ENCODE results near the gene PTBP3. TPM values are rescaled to one million over a fixed set of nuclear protein-coding genes. Genes with fewer than 3 reads are reported as not detected.
A peak's percentile ranks its signal among the peaks of the same experiment; 100 is the strongest.

PTBP3 gene
- total and polyA plus RNA-seq, 2 of the 13 experiments (the other 11 are each of a cell fraction or from before 2014, with no cell fraction given) = 52.8 to 61.1 TPM

DNA sequence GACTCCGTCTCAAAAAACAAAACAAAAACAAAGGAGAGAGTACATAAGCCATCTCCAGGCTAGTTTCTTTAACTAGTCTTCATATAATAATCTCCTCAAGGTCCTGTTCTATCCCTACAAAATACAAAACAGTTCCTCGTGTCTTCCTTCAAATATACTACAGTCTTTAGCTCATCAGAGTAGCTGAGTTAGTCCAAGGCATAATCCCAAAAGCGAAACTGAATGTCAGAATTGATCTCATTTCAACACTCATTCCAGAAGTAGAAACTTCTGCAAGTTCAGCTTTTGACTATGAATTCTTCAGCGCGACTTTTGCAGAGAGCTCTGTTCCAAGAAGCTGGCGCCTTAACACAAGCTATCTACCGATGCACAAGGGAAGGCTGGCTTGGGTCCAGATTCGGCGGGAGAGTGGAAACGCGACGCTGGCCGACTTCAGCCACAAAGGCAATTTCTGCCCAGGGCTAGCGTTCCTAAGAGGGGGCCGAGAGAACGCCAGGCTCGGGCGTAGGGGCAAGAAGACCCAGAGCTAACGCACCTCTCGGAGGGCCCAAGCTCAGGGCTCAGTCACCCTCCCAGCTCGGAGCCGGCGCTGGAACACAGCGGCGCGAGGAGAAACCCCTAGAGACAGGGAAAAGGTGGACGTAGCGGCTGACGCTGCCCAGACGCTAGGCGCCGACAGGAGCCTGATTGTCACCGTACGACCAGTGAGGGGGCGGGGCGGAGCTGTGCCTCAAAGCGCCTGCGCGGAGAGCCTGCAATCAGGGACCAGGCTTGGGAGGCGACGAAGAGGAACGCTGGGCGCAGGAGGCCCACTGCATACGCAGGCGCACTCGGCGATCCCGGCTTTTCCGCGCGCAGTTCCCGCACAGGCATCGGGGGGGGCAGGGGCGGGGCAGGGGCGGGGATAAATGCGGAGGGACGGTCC, 46.0 kb upstream of the PTBP3 start (continued):
- peak; percentile 93 for TF ChIP-seq ZNF234 (CRISPR knock-in tag; conservative IDR thresholded peaks at IDR 0.05)
- TF ChIP-seq NR1H2 (CRISPR knock-in tag; IDR thresholded peaks at IDR 0.05; ENCODE audit: borderline replicate concordance, low read depth) = no peak
- TF ChIP-seq ZNF24 (IDR thresholded peaks at IDR 0.05) = no peak
- no peak; a peak in 1 of 4 replicates for TF ChIP-seq EP300 (IDR thresholded peaks at IDR 0.05; ENCODE audit: low read depth in 2 of 2, low read length in 2 of 2)
- TF ChIP-seq EP300 (CRISPR knock-in tag; IDR thresholded peaks at IDR 0.05; ENCODE audit: borderline replicate concordance) = no peak
- TF ChIP-seq, protein P1, sequence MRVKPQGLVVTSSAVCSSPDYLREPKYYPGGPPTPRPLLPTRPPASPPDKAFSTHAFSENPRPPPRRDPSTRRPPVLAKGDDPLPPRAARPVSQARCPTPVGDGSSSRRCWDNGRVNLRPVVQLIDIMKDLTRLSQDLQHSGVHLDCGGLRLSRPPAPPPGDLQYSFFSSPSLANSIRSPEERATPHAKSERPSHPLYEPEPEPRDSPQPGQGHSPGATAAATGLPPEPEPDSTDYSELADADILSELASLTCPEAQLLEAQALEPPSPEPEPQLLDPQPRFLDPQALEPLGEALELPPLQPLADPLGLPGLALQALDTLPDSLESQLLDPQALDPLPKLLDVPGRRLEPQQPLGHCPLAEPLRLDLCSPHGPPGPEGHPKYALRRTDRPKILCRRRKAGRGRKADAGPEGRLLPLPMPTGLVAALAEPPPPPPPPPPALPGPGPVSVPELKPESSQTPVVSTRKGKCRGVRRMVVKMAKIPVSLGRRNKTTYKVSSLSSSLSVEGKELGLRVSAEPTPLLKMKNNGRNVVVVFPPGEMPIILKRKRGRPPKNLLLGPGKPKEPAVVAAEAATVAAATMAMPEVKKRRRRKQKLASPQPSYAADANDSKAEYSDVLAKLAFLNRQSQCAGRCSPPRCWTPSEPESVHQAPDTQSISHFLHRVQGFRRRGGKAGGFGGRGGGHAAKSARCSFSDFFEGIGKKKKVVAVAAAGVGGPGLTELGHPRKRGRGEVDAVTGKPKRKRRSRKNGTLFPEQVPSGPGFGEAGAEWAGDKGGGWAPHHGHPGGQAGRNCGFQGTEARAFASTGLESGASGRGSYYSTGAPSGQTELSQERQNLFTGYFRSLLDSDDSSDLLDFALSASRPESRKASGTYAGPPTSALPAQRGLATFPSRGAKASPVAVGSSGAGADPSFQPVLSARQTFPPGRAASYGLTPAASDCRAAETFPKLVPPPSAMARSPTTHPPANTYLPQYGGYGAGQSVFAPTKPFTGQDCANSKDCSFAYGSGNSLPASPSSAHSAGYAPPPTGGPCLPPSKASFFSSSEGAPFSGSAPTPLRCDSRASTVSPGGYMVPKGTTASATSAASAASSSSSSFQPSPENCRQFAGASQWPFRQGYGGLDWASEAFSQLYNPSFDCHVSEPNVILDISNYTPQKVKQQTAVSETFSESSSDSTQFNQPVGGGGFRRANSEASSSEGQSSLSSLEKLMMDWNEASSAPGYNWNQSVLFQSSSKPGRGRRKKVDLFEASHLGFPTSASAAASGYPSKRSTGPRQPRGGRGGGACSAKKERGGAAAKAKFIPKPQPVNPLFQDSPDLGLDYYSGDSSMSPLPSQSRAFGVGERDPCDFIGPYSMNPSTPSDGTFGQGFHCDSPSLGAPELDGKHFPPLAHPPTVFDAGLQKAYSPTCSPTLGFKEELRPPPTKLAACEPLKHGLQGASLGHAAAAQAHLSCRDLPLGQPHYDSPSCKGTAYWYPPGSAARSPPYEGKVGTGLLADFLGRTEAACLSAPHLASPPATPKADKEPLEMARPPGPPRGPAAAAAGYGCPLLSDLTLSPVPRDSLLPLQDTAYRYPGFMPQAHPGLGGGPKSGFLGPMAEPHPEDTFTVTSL (CRISPR knock-in tag; IDR thresholded peaks at IDR 0.05; ENCODE audit: borderline replicate concordance) = peak; percentile 53; the same call in 1 of the 2 replicates
- TF ChIP-seq ERF (CRISPR knock-in tag; IDR thresholded peaks at IDR 0.05) = peak; percentile 63
- TF ChIP-seq THAP11 (CRISPR knock-in tag; IDR thresholded peaks at IDR 0.05) = no peak
- TF ChIP-seq SOX6 (IDR thresholded peaks at IDR 0.05) = no peak
- no peak for TF ChIP-seq SOX6 (CRISPR knock-in tag; IDR thresholded peaks at IDR 0.05)
- no peak for TF ChIP-seq ZNF446 (CRISPR knock-in tag; IDR thresholded peaks at IDR 0.05)
- no peak for TF ChIP-seq JARID2 (CRISPR knock-in tag; IDR thresholded peaks at IDR 0.05; ENCODE audit: insufficient replicate concordance)
- TF ChIP-seq HBP1 (CRISPR knock-in tag; IDR thresholded peaks at IDR 0.05; ENCODE audit: low read depth) = no peak; the same call in 1 of the 2 replicates
- peak; percentile 62; the same call in 1 of the 2 replicates for TF ChIP-seq HOXA3 (CRISPR knock-in tag; IDR thresholded peaks at IDR 0.05)
- no peak for TF ChIP-seq ZNF30 (CRISPR knock-in tag; IDR thresholded peaks at IDR 0.05)
- TF ChIP-seq THAP7 (CRISPR knock-in tag; IDR thresholded peaks at IDR 0.05) = no peak
- 0 out of 2 replicates have a peak, but pooled peaks have one; percentile 71 for TF ChIP-seq SNAPC2 (CRISPR knock-in tag; IDR thresholded peaks at IDR 0.05)
- TF ChIP-seq NFYB (CRISPR knock-in tag; IDR thresholded peaks at IDR 0.05) = peak; percentile 47
- TF ChIP-seq KLF12 (CRISPR knock-in tag; IDR thresholded peaks at IDR 0.05; ENCODE audit: borderline replicate concordance) = peak; percentile 79
- TF ChIP-seq ZNF652 (CRISPR knock-in tag; IDR thresholded peaks at IDR 0.05; ENCODE audit: borderline replicate concordance, low read depth) = no peak; the same call in 1 of the 2 replicates
- no peak for TF ChIP-seq ZBTB14 (CRISPR knock-in tag; IDR thresholded peaks at IDR 0.05)
